ENCODE results near the gene JADE2.

The JADE2 gene

DNA sequence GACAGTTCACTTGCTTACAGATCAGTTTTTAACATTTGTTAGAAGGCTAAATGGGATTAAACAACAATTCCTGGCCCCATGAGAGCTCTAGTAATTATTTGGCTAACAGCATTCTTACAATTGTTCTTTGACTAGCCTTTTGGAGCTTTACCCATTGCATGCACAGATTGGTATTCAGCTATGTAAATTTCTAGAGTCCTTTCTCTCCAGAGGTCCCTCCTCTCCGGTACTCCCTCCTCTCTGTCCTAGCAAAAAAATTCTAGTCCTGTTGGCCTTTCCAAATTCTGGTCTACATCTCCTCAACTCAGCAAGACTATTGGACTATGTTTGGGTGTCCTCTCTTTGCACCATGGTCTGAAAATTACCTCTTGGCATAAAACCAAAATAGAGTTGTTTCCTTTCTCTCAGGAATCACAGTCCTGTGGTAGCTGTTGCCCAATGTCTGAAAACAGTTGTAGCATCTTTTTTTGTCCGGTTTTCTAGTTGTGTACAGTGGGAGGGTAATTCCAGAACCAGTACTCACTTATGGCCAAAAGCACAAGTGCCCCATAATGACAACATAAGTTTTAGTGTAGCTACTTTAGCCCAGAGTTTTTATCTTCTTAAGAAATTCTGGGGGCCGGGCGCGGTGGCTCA lies 89.1 kb downstream of the JADE2 start:
- H3K27ac ChIP-seq (replicated peaks; ENCODE audit: low read length), result no peak overlapping the region
- H2BK120ac ChIP-seq (ENCODE audit: low read depth, low read length), result no peak overlapping the region
- no peak overlapping the region for H3K9ac ChIP-seq (ENCODE audit: low read depth, low read length, poor library complexity)
- H3K18ac ChIP-seq (ENCODE audit: low read length), result no peak overlapping the region
- no peaks in the 10 kb centered on the region for H3K79me1 ChIP-seq (ENCODE audit: low read depth, low read length)
- H3K9me3 ChIP-seq (replicated peaks in 1 of 2; ENCODE audit: control insufficient read depth in 2 of 2, insufficient read depth in 1 of 2, low read depth in 1 of 2, low read length in 2 of 2), result no peaks in the 10 kb centered on the region
- no peak overlapping the region for H3K23ac ChIP-seq (ENCODE audit: low read depth, low read length, poor library complexity)
- no peak overlapping the region for H2BK15ac ChIP-seq (ENCODE audit: low read length)
- H2BK5ac ChIP-seq (ENCODE audit: low read length), result no peak overlapping the region
- no peak overlapping the region for H2AFZ ChIP-seq (ENCODE audit: low read length)
- no peak overlapping the region for H4K8ac ChIP-seq (ENCODE audit: low read depth, low read length)
- no peak for DNase-seq (ENCODE audit: low spot score)
- H2BK12ac ChIP-seq (ENCODE audit: low read length), result no peak overlapping the region
- peaks cover 0 to 65% of the 10 kb centered on the region in 2 donors for H3K36me3 ChIP-seq (replicated peaks in 1 of 2; ENCODE audit: control insufficient read depth in 2 of 2, insufficient read depth in 2 of 2, low read length in 2 of 2)
- H3K4ac ChIP-seq (ENCODE audit: low read length), result no peak overlapping the region
- H2AK5ac ChIP-seq (ENCODE audit: low read depth, low read length), result no peak overlapping the region
- H3K27me3 ChIP-seq (ENCODE audit: control insufficient read depth in 3 of 3, insufficient read depth in 3 of 3, low read depth in 1 of 3, low read length in 3 of 3), result no peaks in the 10 kb centered on the region
- H3K4me2 ChIP-seq (ENCODE audit: insufficient read depth, low read length, poor library complexity, severe bottlenecking), result no peak overlapping the region
- WGBS, 2 donors (ENCODE audit: extremely low coverage in 2 of 2, insufficient read length in 2 of 2, insufficient replicate concordance in 1 of 2), result no CpG with 5 or more reads among the region's 5 CpGs
- no peaks in the 10 kb centered on the region for H3K4me1 ChIP-seq (ENCODE audit: control insufficient read depth in 2 of 2, insufficient read depth in 1 of 2, low read depth in 1 of 2, low read length in 2 of 2)
- H4K91ac ChIP-seq (ENCODE audit: low read depth, low read length, poor library complexity), result no peak overlapping the region
- H3K4me3 ChIP-seq (ENCODE audit: low read length in 2 of 2), result no peak overlapping the region
- H3K14ac ChIP-seq (ENCODE audit: low read length), result no peak overlapping the region

DNA sequence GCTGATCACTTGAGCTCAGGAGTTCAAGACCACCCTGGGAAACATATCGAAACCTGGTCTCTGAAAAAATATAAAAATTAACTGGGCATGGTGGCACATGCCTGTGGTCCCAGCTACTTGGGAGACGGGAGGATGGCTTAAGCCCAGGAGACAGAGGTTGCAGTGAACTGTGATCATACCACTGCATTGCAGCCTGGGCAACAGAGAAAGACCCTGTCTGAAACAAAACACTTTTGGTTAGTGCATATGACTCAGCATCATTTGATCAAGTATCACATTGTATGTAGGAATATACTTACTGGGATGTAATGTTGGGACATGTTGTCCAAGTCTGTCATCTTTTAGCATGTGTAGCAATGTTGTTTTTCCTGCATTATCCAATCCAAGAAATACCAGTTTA lies 95.2 kb downstream of the JADE2 start:
- Histone ChIP-seq H3K36me3 (replicated peaks in 1 of 2; ENCODE audit: control insufficient read depth in 2 of 2, insufficient read depth in 2 of 2, low read length in 2 of 2) (peaks cover 0 to 55% of the 10 kb centered on the region in 2 donors), H3K4me3 (ENCODE audit: low read length in 2 of 2) (no peak overlapping the region), H3K14ac (ENCODE audit: low read length) (no peak overlapping the region), H3K27me3 (ENCODE audit: control insufficient read depth in 3 of 3, insufficient read depth in 3 of 3, low read depth in 1 of 3, low read length in 3 of 3) (no peaks in the 10 kb centered on the region), H2BK12ac (ENCODE audit: low read length) (no peak overlapping the region), H3K18ac (ENCODE audit: low read length) (no peak overlapping the region), H3K4me2 (ENCODE audit: insufficient read depth, low read length, poor library complexity, severe bottlenecking) (no peak overlapping the region), H3K23ac (ENCODE audit: low read depth, low read length, poor library complexity) (no peak overlapping the region), H2BK120ac (ENCODE audit: low read depth, low read length) (no peak overlapping the region), H3K9me3 (replicated peaks in 1 of 2; ENCODE audit: control insufficient read depth in 2 of 2, insufficient read depth in 1 of 2, low read depth in 1 of 2, low read length in 2 of 2) (no peaks in the 10 kb centered on the region), H4K91ac (ENCODE audit: low read depth, low read length, poor library complexity) (no peak overlapping the region), H3K27ac (replicated peaks; ENCODE audit: low read length) (no peak overlapping the region), H3K4me1 (ENCODE audit: control insufficient read depth in 2 of 2, insufficient read depth in 1 of 2, low read depth in 1 of 2, low read length in 2 of 2) (no peaks in the 10 kb centered on the region), H3K79me1 (ENCODE audit: low read depth, low read length) (no peaks in the 10 kb centered on the region), H2BK15ac (ENCODE audit: low read length) (no peak overlapping the region), H2BK5ac (ENCODE audit: low read length) (no peak overlapping the region), H2AFZ (ENCODE audit: low read length) (no peak overlapping the region), H3K4ac (ENCODE audit: low read length) (no peak overlapping the region), H3K9ac (ENCODE audit: low read depth, low read length, poor library complexity) (no peak overlapping the region), H4K8ac (ENCODE audit: low read depth, low read length) (no peak overlapping the region), H2AK5ac (ENCODE audit: low read depth, low read length) (no peak overlapping the region)
- DNase-seq (ENCODE audit: low spot score), result no peak
- WGBS, 2 donors (ENCODE audit: extremely low coverage in 2 of 2, insufficient read length in 2 of 2, insufficient replicate concordance in 1 of 2), result no CpG with 5 or more reads among the region's 2 CpGs

DNA sequence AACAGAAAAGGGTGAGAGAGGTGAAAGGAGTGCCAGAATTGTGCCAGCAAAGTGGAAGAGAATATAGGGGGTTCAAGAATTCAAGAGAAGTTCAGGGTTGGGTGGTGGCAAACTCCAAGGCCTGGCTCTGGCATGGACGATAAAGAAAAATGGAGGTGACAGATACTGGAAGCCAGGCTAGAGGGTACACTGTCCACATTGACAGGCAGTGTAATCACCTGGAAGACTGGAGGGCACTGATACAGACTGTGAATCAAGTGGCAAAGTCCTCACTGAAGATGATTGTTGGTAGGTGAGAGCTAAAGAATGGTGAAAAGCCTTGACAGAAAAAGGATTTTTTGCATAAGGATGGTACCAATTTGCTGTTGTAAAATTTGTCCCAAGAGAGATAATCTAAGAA lies 100.1 kb downstream of the JADE2 start:
- no peak overlapping the region for H2BK12ac ChIP-seq (ENCODE audit: low read length)
- no peak overlapping the region for H4K8ac ChIP-seq (ENCODE audit: low read depth, low read length)
- no peaks in the 10 kb centered on the region for H3K9me3 ChIP-seq (replicated peaks in 1 of 2; ENCODE audit: control insufficient read depth in 2 of 2, insufficient read depth in 1 of 2, low read depth in 1 of 2, low read length in 2 of 2)
- H3K27ac ChIP-seq (replicated peaks; ENCODE audit: low read length), result no peak overlapping the region
- WGBS, 2 donors (ENCODE audit: extremely low coverage in 2 of 2, insufficient read length in 2 of 2, insufficient replicate concordance in 1 of 2), result no CpG with 5 or more reads among the region's 1 CpG
- H3K23ac ChIP-seq (ENCODE audit: low read depth, low read length, poor library complexity), result no peak overlapping the region
- H3K4me1 ChIP-seq (ENCODE audit: control insufficient read depth in 2 of 2, insufficient read depth in 1 of 2, low read depth in 1 of 2, low read length in 2 of 2), result no peaks in the 10 kb centered on the region
- H3K27me3 ChIP-seq (ENCODE audit: control insufficient read depth in 3 of 3, insufficient read depth in 3 of 3, low read depth in 1 of 3, low read length in 3 of 3), result no peaks in the 10 kb centered on the region
- H2AK5ac ChIP-seq (ENCODE audit: low read depth, low read length), result no peak overlapping the region
- H2AFZ ChIP-seq (ENCODE audit: low read length), result no peak overlapping the region
- H3K18ac ChIP-seq (ENCODE audit: low read length), result no peak overlapping the region
- no peak overlapping the region for H3K4ac ChIP-seq (ENCODE audit: low read length)
- no peak overlapping the region for H2BK15ac ChIP-seq (ENCODE audit: low read length)
- H3K4me3 ChIP-seq (ENCODE audit: low read length in 2 of 2), result no peak overlapping the region
- no peak overlapping the region for H2BK5ac ChIP-seq (ENCODE audit: low read length)
- H3K79me1 ChIP-seq (ENCODE audit: low read depth, low read length), result peaks cover 1% of the 10 kb centered on the region
- H3K14ac ChIP-seq (ENCODE audit: low read length), result no peak overlapping the region
- no peak overlapping the region for H3K4me2 ChIP-seq (ENCODE audit: insufficient read depth, low read length, poor library complexity, severe bottlenecking)
- DNase-seq (ENCODE audit: low spot score), result no peak
- H3K36me3 ChIP-seq (replicated peaks in 1 of 2; ENCODE audit: control insufficient read depth in 2 of 2, insufficient read depth in 2 of 2, low read length in 2 of 2), result peaks cover 0 to 22% of the 10 kb centered on the region in 2 donors
- H2BK120ac ChIP-seq (ENCODE audit: low read depth, low read length), result no peak overlapping the region
- H4K91ac ChIP-seq (ENCODE audit: low read depth, low read length, poor library complexity), result no peak overlapping the region
- H3K9ac ChIP-seq (ENCODE audit: low read depth, low read length, poor library complexity), result no peak overlapping the region

DNA sequence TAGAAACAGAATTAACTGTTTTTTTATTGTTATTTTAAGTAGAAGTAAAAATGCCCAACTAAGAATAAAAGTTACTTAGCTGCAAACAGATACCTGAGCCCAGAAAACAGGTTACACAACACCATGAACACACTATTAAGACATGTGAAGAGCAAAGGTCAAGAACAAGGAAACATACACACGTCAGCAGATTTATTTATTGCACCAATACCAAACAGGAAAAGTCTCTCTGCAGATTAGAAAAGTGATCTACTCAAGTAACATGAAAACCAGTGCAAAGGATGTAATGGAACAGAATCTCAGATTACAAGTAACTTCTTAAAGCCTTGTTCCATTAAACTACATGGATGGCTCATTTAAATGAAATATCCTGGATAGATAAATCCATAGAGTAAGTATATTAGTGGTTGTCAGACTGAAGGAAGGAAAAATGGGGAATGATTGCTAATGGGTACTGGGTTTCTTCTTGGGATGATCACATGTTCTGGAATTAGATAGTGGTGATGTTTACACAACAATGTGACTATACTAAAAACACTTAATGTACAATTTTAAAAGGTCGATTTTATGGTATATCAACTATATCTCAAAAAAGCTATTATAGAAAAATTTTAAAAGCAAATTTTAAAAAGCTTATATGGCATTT lies 101.0 kb downstream of the JADE2 start:
- H3K36me3 ChIP-seq (replicated peaks in 1 of 2; ENCODE audit: control insufficient read depth in 2 of 2, insufficient read depth in 2 of 2, low read length in 2 of 2), result peaks cover 0 to 19% of the 10 kb centered on the region in 2 donors
- no peak overlapping the region for H3K9ac ChIP-seq (ENCODE audit: low read depth, low read length, poor library complexity)
- no peak overlapping the region for H3K4me2 ChIP-seq (ENCODE audit: insufficient read depth, low read length, poor library complexity, severe bottlenecking)
- no peak overlapping the region for H3K18ac ChIP-seq (ENCODE audit: low read length)
- H3K14ac ChIP-seq (ENCODE audit: low read length), result no peak overlapping the region
- no peak overlapping the region for H3K4ac ChIP-seq (ENCODE audit: low read length)
- no peak overlapping the region for H2BK12ac ChIP-seq (ENCODE audit: low read length)
- no peak overlapping the region for H2AFZ ChIP-seq (ENCODE audit: low read length)
- H2BK5ac ChIP-seq (ENCODE audit: low read length), result no peak overlapping the region
- DNase-seq (ENCODE audit: low spot score), result no peak
- H3K27me3 ChIP-seq (ENCODE audit: control insufficient read depth in 3 of 3, insufficient read depth in 3 of 3, low read depth in 1 of 3, low read length in 3 of 3), result no peaks in the 10 kb centered on the region
- H4K91ac ChIP-seq (ENCODE audit: low read depth, low read length, poor library complexity), result no peak overlapping the region
- WGBS, 2 donors (ENCODE audit: extremely low coverage in 2 of 2, insufficient read length in 2 of 2, insufficient replicate concordance in 1 of 2), result no CpG with 5 or more reads among the region's 2 CpGs
- no peaks in the 10 kb centered on the region for H3K9me3 ChIP-seq (replicated peaks in 1 of 2; ENCODE audit: control insufficient read depth in 2 of 2, insufficient read depth in 1 of 2, low read depth in 1 of 2, low read length in 2 of 2)
- H3K23ac ChIP-seq (ENCODE audit: low read depth, low read length, poor library complexity), result no peak overlapping the region
- no peak overlapping the region for H2AK5ac ChIP-seq (ENCODE audit: low read depth, low read length)
- H3K79me1 ChIP-seq (ENCODE audit: low read depth, low read length), result peaks cover 1% of the 10 kb centered on the region
- H2BK120ac ChIP-seq (ENCODE audit: low read depth, low read length), result no peak overlapping the region
- H4K8ac ChIP-seq (ENCODE audit: low read depth, low read length), result no peak overlapping the region
- H3K4me1 ChIP-seq (ENCODE audit: control insufficient read depth in 2 of 2, insufficient read depth in 1 of 2, low read depth in 1 of 2, low read length in 2 of 2), result no peaks in the 10 kb centered on the region
- H2BK15ac ChIP-seq (ENCODE audit: low read length), result no peak overlapping the region
- H3K27ac ChIP-seq (replicated peaks; ENCODE audit: low read length), result no peak overlapping the region
- H3K4me3 ChIP-seq (ENCODE audit: low read length in 2 of 2), result no peak overlapping the region

Measured in neuronal stem cell (in vitro differentiated cells).